ENCODE results near the gene PSORS1C2. TPM values are rescaled to one million over a fixed set of nuclear protein-coding genes. Genes with fewer than 3 reads are reported as not detected.

The PSORS1C2 gene
- total RNA-seq, 1 experiment from 2014 or later: not detected

- DNase-seq (ENCODE audit: low read depth): peak; percentile 80
Measured at GRCh38 chr6:31114970-31115849, 23.7 kb downstream of the PSORS1C2 start.

- peak; percentile 96 for DNase-seq (ENCODE audit: low read depth)
Measured at GRCh38 chr6:31114541-31114878, 24.4 kb downstream of the PSORS1C2 start, which contains the start of gene PSORS1C1. Gene PSORS1C1, plus strand, starts transcription at chr6:31114800. Its CDS starts 14,833 bp downstream, at chr6:31129633.

- peak; percentile 18 for DNase-seq (ENCODE audit: low read depth)
Measured at GRCh38 chr6:31113861-31114540, 24.9 kb downstream of the PSORS1C2 start.

- DNase-seq (ENCODE audit: low read depth): no peak
Measured at GRCh38 chr6:31112478-31112877, 26.4 kb downstream of the PSORS1C2 start, which contains the start of gene C6orf15. Gene C6orf15, minus strand, starts transcription at chr6:31112575. Its CDS starts 20 bp downstream, at chr6:31112555.

- DNase-seq (ENCODE audit: low read depth): no peak
Measured at GRCh38 chr6:31111712-31112111, 27.2 kb downstream of the PSORS1C2 start.

- DNase-seq (ENCODE audit: low read depth): no peak
Measured at GRCh38 chr6:31110825-31111582, 27.9 kb downstream of the PSORS1C2 start.

- no peak for DNase-seq (ENCODE audit: low read depth)
Measured at GRCh38 chr6:31107052-31107451, 31.8 kb downstream of the PSORS1C2 start.

GRCh38 chr6:31103136-31103535 is 35.7 kb downstream of the PSORS1C2 start:
- no peak for DNase-seq (ENCODE audit: low read depth)

GRCh38 chr6:31098449-31098938 is 40.4 kb downstream of the PSORS1C2 start:
- no peak for DNase-seq (ENCODE audit: low read depth)

GRCh38 chr6:31096656-31097055 is 42.2 kb downstream of the PSORS1C2 start:
- DNase-seq (ENCODE audit: low read depth): no peak

GRCh38 chr6:31096215-31096614 is 42.7 kb downstream of the PSORS1C2 start:
- DNase-seq (ENCODE audit: low read depth): no peak

GRCh38 chr6:31094389-31094881 is 44.4 kb downstream of the PSORS1C2 start:
- DNase-seq (ENCODE audit: low read depth): peak; percentile 79

- no peak for DNase-seq (ENCODE audit: low read depth)
Measured at GRCh38 chr6:31092769-31093505, 45.9 kb downstream of the PSORS1C2 start.

- DNase-seq (ENCODE audit: low read depth): no peak
Measured at GRCh38 chr6:31092238-31092637, 46.6 kb downstream of the PSORS1C2 start.

GRCh38 chr6:31091680-31092079 is 47.2 kb downstream of the PSORS1C2 start:
- DNase-seq (ENCODE audit: low read depth): no peak

- no peak for DNase-seq (ENCODE audit: low read depth)
Measured at GRCh38 chr6:31090973-31091364, 47.9 kb downstream of the PSORS1C2 start.

GRCh38 chr6:31090275-31090972 is 48.4 kb downstream of the PSORS1C2 start:
- no peak for DNase-seq (ENCODE audit: low read depth)

All from HT1080 (cell line).